Stimulated activated CD8-positive, alpha-beta memory T cell treated with anti-CD3 and anti-CD28 coated beads, Interleukin-4, amount 100 ng/mL, for 24 hours (primary cell): ENCODE results near the gene OR56A4.

Experiments
- DNase-seq: peaks from one replicate; pipeline ENCODE4 v3.0.0-alpha.2; 2020; ENCODE audit warnings: low read depth

The OR56A4 gene

DNA sequence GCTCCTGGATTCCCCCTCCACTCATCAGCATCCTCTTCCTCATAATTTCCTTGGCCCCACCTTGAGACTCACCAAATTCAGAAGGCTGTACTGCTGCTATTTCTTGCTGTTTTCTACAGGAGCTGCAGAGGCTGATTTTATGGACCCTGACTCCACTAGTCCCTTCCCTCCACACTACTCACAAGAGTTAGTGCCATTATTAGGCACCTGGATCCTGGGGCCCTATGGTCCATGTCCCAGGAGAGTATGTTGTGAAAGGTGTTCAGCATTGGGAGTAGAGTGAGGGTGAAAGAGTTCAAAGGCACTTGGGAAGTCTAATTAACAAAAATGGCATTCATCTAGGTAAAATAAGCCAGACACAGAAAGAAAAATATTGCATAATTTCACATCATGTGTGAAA, at the start of gene OR56A4:
TSS of gene OR56A4 (minus strand) at position 101 of the 400 bp plus-strand sequence. CDS start 3,954 bp downstream, outside the sequence.
- no peak for DNase-seq

DNA sequence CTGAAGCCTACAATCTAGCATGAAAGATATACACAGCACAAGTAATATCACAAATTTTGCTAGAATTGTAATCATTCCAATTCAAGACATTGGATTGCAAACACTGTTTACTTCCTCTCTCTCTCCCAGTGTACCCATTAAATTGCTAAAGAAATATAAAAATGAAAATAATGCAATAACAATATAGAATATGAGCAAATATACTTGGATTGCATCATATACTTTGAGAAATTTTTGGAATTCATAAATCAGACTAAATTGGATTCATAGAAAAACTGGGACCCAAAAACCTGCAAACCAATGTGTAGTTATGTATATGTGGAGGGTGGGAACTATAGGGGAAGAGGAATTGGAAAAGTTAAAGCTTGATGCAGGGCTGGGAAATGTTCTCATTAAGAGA, 48.8 kb upstream of the OR56A4 start:
- no peak for DNase-seq

GRCh38 chr11:6052374-6052773, 45.6 kb upstream of the OR56A4 start:
- DNase-seq, result no peak

- no peak for DNase-seq
Measured at GRCh38 chr11:6040874-6041273, 34.1 kb upstream of the OR56A4 start.

- DNase-seq, result no peak
Measured at GRCh38 chr11:6030708-6031405, 24.1 kb upstream of the OR56A4 start, which contains the start of gene OR56A1. OR56A1 (minus strand) TSS chr11:6030758; CDS start chr11:6027692, 3,066 bp downstream.

DNA sequence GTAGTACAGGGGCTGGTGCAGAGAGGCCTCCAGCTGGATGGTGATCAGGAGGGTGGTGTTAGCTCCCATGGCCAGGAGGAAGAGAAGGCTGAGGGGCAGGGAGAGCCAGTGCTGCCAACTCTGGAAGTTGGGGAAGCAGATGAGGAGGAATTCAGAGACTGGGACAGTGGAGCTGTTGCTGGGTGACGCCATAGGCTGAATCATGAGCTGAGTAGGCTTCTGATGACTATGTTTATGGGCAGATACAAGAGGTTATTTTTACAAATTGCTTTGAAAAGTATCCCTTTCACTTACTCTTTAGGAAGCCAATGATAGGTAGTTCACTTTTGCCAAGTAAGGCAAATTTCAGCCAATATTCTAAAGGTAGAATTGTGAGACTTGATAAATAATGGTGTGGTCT, 20.8 kb upstream of the OR56A4 start:
- DNase-seq, result no peak

- no peak for DNase-seq
Measured at GRCh38 chr11:6025056-6025455, 18.3 kb upstream of the OR56A4 start.

DNA sequence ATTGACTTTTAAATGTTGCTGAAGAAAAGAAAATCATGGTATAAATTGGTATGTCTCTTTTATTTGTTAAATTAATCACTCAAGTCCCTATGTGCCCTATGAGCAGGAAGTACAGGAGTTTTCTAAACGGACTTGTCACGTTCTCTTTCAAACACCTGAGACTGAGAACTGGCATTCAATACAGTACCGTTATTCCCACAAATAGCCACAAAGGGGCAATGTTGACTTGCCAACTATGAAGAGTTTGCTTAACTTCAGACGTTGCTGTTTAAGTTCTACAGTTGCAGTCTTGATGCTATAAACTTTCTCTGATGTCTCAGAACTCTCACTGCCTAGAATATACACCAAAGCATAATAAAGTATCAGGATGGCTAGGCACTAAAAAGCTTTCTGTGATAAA, 16.2 kb upstream of the OR56A4 start:
- no peak for DNase-seq

- DNase-seq, result no peak
Measured at GRCh38 chr11:6013042-6013441, 6.3 kb upstream of the OR56A4 start.

GRCh38 chr11:6012035-6012668, 5.4 kb upstream of the OR56A4 start:
- DNase-seq, result no peak

DNA sequence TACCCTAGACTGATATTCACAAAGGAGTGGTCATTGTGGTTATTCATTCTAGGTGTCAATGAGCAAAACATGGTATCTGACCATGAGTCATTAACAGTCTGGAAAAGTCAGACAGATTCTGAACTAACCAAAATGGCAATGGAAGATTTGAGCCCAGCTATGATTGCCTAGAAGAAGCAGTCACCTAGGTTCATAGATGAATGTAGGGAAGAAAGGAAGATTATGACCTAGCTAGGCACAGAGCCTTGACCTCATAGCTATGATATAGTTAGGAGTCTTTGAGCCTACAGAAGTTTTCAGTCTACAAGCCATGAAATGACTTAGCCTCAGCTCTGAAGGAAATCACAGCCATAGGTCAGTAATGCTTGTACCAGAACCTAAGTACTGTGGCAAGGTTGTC, 351 bp downstream of the OR56A4 start:
- no peak for DNase-seq

- DNase-seq, result no peak
Measured at GRCh38 chr11:6002202-6002699, 4.5 kb downstream of the OR56A4 start.

GRCh38 chr11:5994791-5995190, 12.0 kb downstream of the OR56A4 start:
- no peak for DNase-seq

DNA sequence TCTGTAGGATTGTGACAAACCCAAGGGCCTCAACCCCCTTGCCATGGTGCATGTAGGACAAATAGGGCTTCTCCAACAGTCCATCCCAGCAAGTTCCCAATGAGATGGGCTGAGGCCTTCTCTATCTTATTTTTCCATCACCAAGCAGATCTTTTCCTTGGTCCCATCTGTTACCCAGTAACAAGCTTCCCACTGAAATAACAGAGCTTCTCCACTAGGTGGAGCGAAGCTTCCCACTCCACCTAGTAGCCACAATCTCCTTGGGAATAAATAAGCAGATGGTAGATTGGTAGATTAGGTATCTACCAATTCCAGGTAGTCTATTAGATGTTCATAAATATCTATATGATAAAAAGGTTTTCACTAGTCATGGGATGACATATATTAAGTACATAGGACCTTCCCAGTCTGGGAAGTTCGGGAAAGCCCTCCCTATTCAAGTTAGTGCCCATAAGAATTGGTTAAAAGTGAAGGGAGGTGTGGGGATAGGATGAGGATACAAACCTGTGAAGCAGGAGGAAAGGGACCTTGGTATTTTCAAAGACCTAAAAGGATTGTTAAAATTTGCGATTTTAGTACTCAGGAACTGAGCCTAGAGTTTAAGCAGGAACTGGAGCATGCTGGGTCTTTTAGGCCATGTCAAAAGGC, 14.0 kb downstream of the OR56A4 start:
- no peak for DNase-seq

- no peak for DNase-seq
Measured at GRCh38 chr11:5992150-5992549, 14.6 kb downstream of the OR56A4 start.

- no peak for DNase-seq
Measured at GRCh38 chr11:5989203-5989602, 17.5 kb downstream of the OR56A4 start.

- no peak for DNase-seq
Measured at GRCh38 chr11:5986885-5987284, 19.9 kb downstream of the OR56A4 start, which contains the start of gene OR52L1. OR52L1 (minus strand) TSS chr11:5986985; CDS start chr11:5986930, 55 bp downstream.

DNA sequence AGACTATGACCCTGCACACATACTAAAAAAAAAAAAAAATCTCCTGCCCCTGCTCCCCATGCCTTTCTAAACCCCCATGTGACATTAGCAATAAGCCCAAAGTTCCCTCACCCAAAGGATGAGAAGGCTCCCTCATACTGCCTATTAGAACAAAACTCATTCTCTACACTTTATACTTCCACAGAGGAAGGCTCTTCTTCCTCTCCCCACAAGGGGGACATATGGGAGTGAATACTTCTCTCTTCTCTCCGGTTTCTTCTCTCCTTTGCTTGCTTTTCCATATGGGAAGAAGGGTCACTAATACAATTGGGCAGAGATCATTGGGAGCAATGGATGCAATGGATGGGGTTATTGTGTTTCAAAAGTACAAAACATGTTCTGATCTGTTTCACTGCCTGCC, 23.3 kb downstream of the OR56A4 start:
- no peak for DNase-seq

- no peak for DNase-seq
Measured at GRCh38 chr11:5973530-5973929, 33.2 kb downstream of the OR56A4 start.

- DNase-seq, result no peak
Measured at GRCh38 chr11:5968394-5968793, 38.4 kb downstream of the OR56A4 start, which contains the start of gene OR56A5. OR56A5 (minus strand) TSS chr11:5968494; CDS start chr11:5968494, 0 bp downstream.

DNA sequence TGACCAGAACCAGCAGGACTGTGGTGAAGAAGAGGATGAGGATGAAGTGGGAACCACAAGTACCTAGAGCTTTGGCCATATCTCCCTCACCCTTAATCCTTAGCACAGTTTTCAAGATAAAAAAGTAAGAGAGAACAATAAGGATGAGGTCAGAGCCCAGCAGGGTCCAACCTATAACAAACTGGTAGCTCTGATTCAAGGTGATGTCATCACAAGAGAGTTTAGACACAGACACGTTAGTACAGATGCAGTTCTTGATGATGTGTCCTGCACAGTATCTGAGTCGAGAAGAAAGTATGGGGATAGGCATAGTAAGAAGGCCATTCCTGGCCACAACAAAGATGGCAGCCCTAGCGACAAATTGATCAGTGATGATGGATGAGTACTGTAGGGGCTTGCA, 39.0 kb downstream of the OR56A4 start:
- DNase-seq, result no peak

- DNase-seq, result no peak
Measured at GRCh38 chr11:5966958-5967357, 39.8 kb downstream of the OR56A4 start.
